Activated gamma-delta T cell treated with anti-CD3 and anti-CD28 coated beads, Interleukin-2, amount 50 U/mL, for 16 hours (primary cell): ENCODE measurements around the gene DBNDD2.
A peak's percentile ranks its signal among the peaks of the same experiment; 100 is the strongest.

ENCODE experiments used
- DNase-seq: peaks from one replicate; pipeline ENCODE4 v3.0.0-alpha.2; 2020; ENCODE audit warnings: low read depth

DBNDD2 gene

GRCh38 chr20:45415822-45416637, 7.9 kb downstream of the DBNDD2 start, which contains the start of gene PIGT:
TSS of gene PIGT (plus strand) at chr20:45416141. CDS start at chr20:45416157, 16 bp downstream.
- peak; percentile 86 for DNase-seq

GRCh38 chr20:45416917-45417316, 8.8 kb downstream of the DBNDD2 start:
- DNase-seq: no peak

- DNase-seq: no peak
Observed at GRCh38 chr20:45419188-45420091, 11.4 kb downstream of the DBNDD2 start.

GRCh38 chr20:45420125-45420524, 12.0 kb downstream of the DBNDD2 start:
- DNase-seq: no peak

- no peak for DNase-seq
Observed at GRCh38 chr20:45423700-45424099, 15.6 kb downstream of the DBNDD2 start.

GRCh38 chr20:45425561-45425960, 17.5 kb downstream of the DBNDD2 start:
- no peak for DNase-seq

GRCh38 chr20:45426320-45427016, 18.4 kb downstream of the DBNDD2 start:
- no peak for DNase-seq

GRCh38 chr20:45427236-45428149, 19.4 kb downstream of the DBNDD2 start:
- no peak for DNase-seq

- DNase-seq: no peak
Observed at GRCh38 chr20:45429618-45430017, 21.5 kb downstream of the DBNDD2 start.

- DNase-seq: no peak
Observed at GRCh38 chr20:45432294-45432693, 24.2 kb downstream of the DBNDD2 start.

- no peak for DNase-seq
Observed at GRCh38 chr20:45433316-45433715, 25.2 kb downstream of the DBNDD2 start.

- DNase-seq: no peak
Observed at GRCh38 chr20:45433976-45434375, 25.9 kb downstream of the DBNDD2 start.

GRCh38 chr20:45436732-45437485, 28.8 kb downstream of the DBNDD2 start:
- peak; percentile 83 for DNase-seq

GRCh38 chr20:45440424-45440823, 32.3 kb downstream of the DBNDD2 start:
- DNase-seq: no peak

- DNase-seq: no peak
Observed at GRCh38 chr20:45440891-45441685, 33.0 kb downstream of the DBNDD2 start.

- no peak for DNase-seq
Observed at GRCh38 chr20:45441746-45442145, 33.7 kb downstream of the DBNDD2 start.

GRCh38 chr20:45444050-45444449, 36.0 kb downstream of the DBNDD2 start:
- no peak for DNase-seq

- no peak for DNase-seq
Observed at GRCh38 chr20:45445805-45446562, 37.9 kb downstream of the DBNDD2 start.

GRCh38 chr20:45448270-45448669, 40.2 kb downstream of the DBNDD2 start:
- DNase-seq: no peak
